GM23338 (cell line): ENCODE data around the gene CHSY1. TPM values are rescaled to one million over a fixed set of nuclear protein-coding genes. Genes with fewer than 3 reads are reported as not detected.

ENCODE experiments used
- ATAC-seq: fragments of 200-7000 bp; cut with Tn5 transposase; 3 replicates; pipeline ENCODE4 v1.9.1; 2020
- DNase-seq: peaks from one replicate; pipeline ENCODE4 v3.0.0-alpha.2; 2015; ENCODE audit warnings: low spot score
- H2AFZ ChIP-seq: fragments of 200-600 bp; sonication (generic); 2 replicates; pipeline ENCODE4 v1.8.0; 2016; ENCODE audit warnings: antibody characterized with exemption, mild to moderate bottlenecking, moderate library complexity
- H3F3A ChIP-seq: fragments of 200-600 bp; sonication (generic); replicated peaks from 2 replicates; pipeline ENCODE4 v1.8.0; 2017; ENCODE audit warnings: antibody characterized with exemption, mixed run types, low read depth
- H3K27ac ChIP-seq: fragments of 200-600 bp; sonication (generic); 2 replicates; pipeline ENCODE4 v1.6.1; 2016; ENCODE audit warnings: low read depth
- H3K27me3 ChIP-seq: fragments of 200-600 bp; sonication (generic); 2 replicates; pipeline ENCODE4 v1.8.0; 2016; ENCODE audit warnings: mild to moderate bottlenecking, mixed run types, moderate library complexity; ENCODE audit not compliant: insufficient read depth
- H3K36me3 ChIP-seq: fragments of 200-600 bp; sonication (generic); 2 replicates; pipeline ENCODE4 v1.8.0; 2016; ENCODE audit warnings: mild to moderate bottlenecking; ENCODE audit not compliant: insufficient read depth
- H3K4me1 ChIP-seq: fragments of 200-600 bp; sonication (generic); 2 replicates; pipeline ENCODE4 v1.8.0; 2016; ENCODE audit warnings: mild to moderate bottlenecking, moderate library complexity; ENCODE audit not compliant: insufficient read depth
- H3K4me2 ChIP-seq: fragments of 200-600 bp; sonication (generic); 2 replicates; pipeline ENCODE4 v1.7.1; 2017; ENCODE audit warnings: mixed run types
- H3K4me3 ChIP-seq: fragments of 200-600 bp; sonication (generic); 2 replicates; pipeline ENCODE4 v1.6.1; 2016; ENCODE audit warnings: mixed run types
- H3K79me2 ChIP-seq: fragments of 200-600 bp; sonication (generic); replicated peaks from 2 replicates; pipeline ENCODE4 v1.8.0; 2017; ENCODE audit warnings: mild to moderate bottlenecking; ENCODE audit not compliant: insufficient read depth
- H3K9me2 ChIP-seq: fragments of 200-600 bp; sonication (generic); 2 replicates; pipeline ENCODE4 v1.8.0; 2017; ENCODE audit not compliant: insufficient read depth
- H4K20me1 ChIP-seq: fragments of 200-600 bp; sonication (generic); replicated peaks from 2 replicates; pipeline ENCODE4 v1.8.0; 2017; ENCODE audit warnings: mild to moderate bottlenecking; ENCODE audit not compliant: insufficient read depth
- H3K27ac Mint-ChIP-seq: 2 replicates; pipeline ENCODE4 v1.8.0; 2020; ENCODE audit warnings: inconsistent platforms, mild to moderate bottlenecking, moderate library complexity, mixed read lengths
- H3K27me3 Mint-ChIP-seq: 3 replicates; pipeline ENCODE4 v1.8.0; 2022; ENCODE audit warnings: low read depth, mild to moderate bottlenecking, moderate library complexity, mixed read lengths, inconsistent platforms; ENCODE audit not compliant: insufficient read depth, poor library complexity
- H3K36me3 Mint-ChIP-seq: 3 replicates; pipeline ENCODE4 v1.8.0; 2021; ENCODE audit warnings: low read depth, mild to moderate bottlenecking, inconsistent platforms, moderate library complexity, mixed read lengths
- H3K4me1 Mint-ChIP-seq: 3 replicates; pipeline ENCODE4 v1.8.0; 2020; ENCODE audit warnings: mild to moderate bottlenecking, inconsistent platforms, mixed read lengths
- H3K4me3 Mint-ChIP-seq: 3 replicates; pipeline ENCODE4 v1.8.0; 2021; ENCODE audit warnings: moderate library complexity, mild to moderate bottlenecking, inconsistent platforms, mixed read lengths
- H3K9me3 Mint-ChIP-seq: 3 replicates; pipeline ENCODE4 v1.8.0; 2020; ENCODE audit warnings: moderate library complexity, mild to moderate bottlenecking, inconsistent platforms, mixed read lengths
- CREB1 ChIP-seq: fragments of 250-450 bp; sonication (Bioruptor Pico); IDR thresholded peaks from 2 replicates; pipeline ENCODE4 v1.5.0; 2020; ENCODE audit warnings: low read depth, mild to moderate bottlenecking, moderate library complexity
- JUNB ChIP-seq: IDR thresholded peaks from one replicate; pipeline ENCODE4 v1.6.1; 2016; ENCODE audit warnings: antibody characterized with exemption; ENCODE audit not compliant: unreplicated experiment
- ZNF331 ChIP-seq: fragments of 250-450 bp; sonication (Bioruptor Pico); IDR thresholded peaks from 2 replicates; pipeline ENCODE4 v1.5.0; 2020; ENCODE audit warnings: low read depth, mild to moderate bottlenecking, moderate library complexity
- ZNF462 ChIP-seq: fragments of 250-450 bp; sonication (Bioruptor Pico); IDR thresholded peaks from 2 replicates; pipeline ENCODE4 v1.5.0; 2020; ENCODE audit warnings: mild to moderate bottlenecking, moderate library complexity
- polyA plus RNA-seq: library from polyadenylated mRNA; unstranded; fragments of >200 nt; fragmentation: Nextera tagmentation; extraction: Ambion mirVana; gene quantifications from 2 replicates; pipeline ENCODE4 v1.2.1, GENCODE V29; 2016
- total RNA-seq: library from RNA; depleted of rRNA; stranded (reverse); fragments of >200 nt; shearing (Covaris generic); gene quantifications from 2 replicates; pipeline ENCODE4 v1.2.3, GENCODE V29; 2014
- TF ChIP-seq, protein P1 (sequence below): IDR thresholded peaks from one replicate; pipeline ENCODE4 v1.6.1; 2018; ENCODE audit warnings: antibody characterized with exemption; ENCODE audit not compliant: unreplicated experiment

Gene CHSY1
- total and polyA plus RNA-seq, 2 experiments from 2014 or later, result 9.8 to 47.7 TPM

- H3K9me3 Mint-ChIP-seq, result peaks cover 27% of the 10 kb centered on the region
- Histone ChIP-seq H3K79me2 (no peaks in the 10 kb centered on the region), H3K4me1 (peaks cover 11% of the 10 kb centered on the region; the same call in 1 of the 2 replicates), H3K9me2 (no peaks in the 10 kb centered on the region), H4K20me1 (no peaks in the 10 kb centered on the region), H3K4me3 (no peak overlapping the region), H3K27ac (no peak overlapping the region), H3F3A (no peaks in the 10 kb centered on the region), H3K36me3 (peaks cover 13% of the 10 kb centered on the region), H3K4me2 (no peak overlapping the region), H2AFZ (no peak overlapping the region), H3K27me3 (no peaks in the 10 kb centered on the region)
- no peak overlapping the region for H3K4me3 Mint-ChIP-seq
- peaks cover 9% of the 10 kb centered on the region for H3K27me3 Mint-ChIP-seq
- peaks cover 21% of the 10 kb centered on the region for H3K36me3 Mint-ChIP-seq
- no peak for ATAC-seq
- TF ChIP-seq JUNB (no peak), ZNF462 (CRISPR knock-in tag) (no peak), ZNF331 (no peak), CREB1 (no peak)
- TF ChIP-seq, protein P1, sequence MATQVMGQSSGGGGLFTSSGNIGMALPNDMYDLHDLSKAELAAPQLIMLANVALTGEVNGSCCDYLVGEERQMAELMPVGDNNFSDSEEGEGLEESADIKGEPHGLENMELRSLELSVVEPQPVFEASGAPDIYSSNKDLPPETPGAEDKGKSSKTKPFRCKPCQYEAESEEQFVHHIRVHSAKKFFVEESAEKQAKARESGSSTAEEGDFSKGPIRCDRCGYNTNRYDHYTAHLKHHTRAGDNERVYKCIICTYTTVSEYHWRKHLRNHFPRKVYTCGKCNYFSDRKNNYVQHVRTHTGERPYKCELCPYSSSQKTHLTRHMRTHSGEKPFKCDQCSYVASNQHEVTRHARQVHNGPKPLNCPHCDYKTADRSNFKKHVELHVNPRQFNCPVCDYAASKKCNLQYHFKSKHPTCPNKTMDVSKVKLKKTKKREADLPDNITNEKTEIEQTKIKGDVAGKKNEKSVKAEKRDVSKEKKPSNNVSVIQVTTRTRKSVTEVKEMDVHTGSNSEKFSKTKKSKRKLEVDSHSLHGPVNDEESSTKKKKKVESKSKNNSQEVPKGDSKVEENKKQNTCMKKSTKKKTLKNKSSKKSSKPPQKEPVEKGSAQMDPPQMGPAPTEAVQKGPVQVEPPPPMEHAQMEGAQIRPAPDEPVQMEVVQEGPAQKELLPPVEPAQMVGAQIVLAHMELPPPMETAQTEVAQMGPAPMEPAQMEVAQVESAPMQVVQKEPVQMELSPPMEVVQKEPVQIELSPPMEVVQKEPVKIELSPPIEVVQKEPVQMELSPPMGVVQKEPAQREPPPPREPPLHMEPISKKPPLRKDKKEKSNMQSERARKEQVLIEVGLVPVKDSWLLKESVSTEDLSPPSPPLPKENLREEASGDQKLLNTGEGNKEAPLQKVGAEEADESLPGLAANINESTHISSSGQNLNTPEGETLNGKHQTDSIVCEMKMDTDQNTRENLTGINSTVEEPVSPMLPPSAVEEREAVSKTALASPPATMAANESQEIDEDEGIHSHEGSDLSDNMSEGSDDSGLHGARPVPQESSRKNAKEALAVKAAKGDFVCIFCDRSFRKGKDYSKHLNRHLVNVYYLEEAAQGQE, result no peak
- H3K27ac Mint-ChIP-seq, result no peak overlapping the region
- no peak for DNase-seq
- peaks cover 18% of the 10 kb centered on the region for H3K4me1 Mint-ChIP-seq
Observed at GRCh38 chr15:101161656-101162055, 90.2 kb downstream of the CHSY1 start.
